ENCODE results near the gene EHF.

EHF gene

GRCh38 chr11:34632105-34632791 is 11.4 kb downstream of the EHF start:
- Histone ChIP-seq H3K9me3 (ENCODE audit: control insufficient read depth, insufficient read depth, low read length) (no peaks in the 10 kb centered on the region), H3K36me3 (ENCODE audit: control insufficient read depth, low read length) (no peaks in the 10 kb centered on the region), H3K4me2 (ENCODE audit: low read length) (no peak overlapping the region), H3K9me2 (replicated peaks; ENCODE audit: control insufficient read depth, low read length) (no peaks in the 10 kb centered on the region), H3K4me3 (ENCODE audit: low read length) (no peak overlapping the region), H3K27me3 (ENCODE audit: control insufficient read depth, low read length) (no peaks in the 10 kb centered on the region), H3F3A (ENCODE audit: control insufficient read depth, insufficient read depth) (no peaks in the 10 kb centered on the region), H3K4me1 (ENCODE audit: control insufficient read depth, low read length) (no peaks in the 10 kb centered on the region), H3K27ac (ENCODE audit: low read depth, low read length) (no peak overlapping the region), H3K79me2 (ENCODE audit: control insufficient read depth, low read length) (no peaks in the 10 kb centered on the region), H4K20me1 (ENCODE audit: control insufficient read depth, insufficient read depth, low read depth, low read length) (no peaks in the 10 kb centered on the region)
- TF ChIP-seq CTCF (IDR thresholded peaks at IDR 0.05; ENCODE audit: low read depth, low read length, poor library complexity, severe bottlenecking) (no peak), EZH2phosphoT487 (IDR thresholded peaks at IDR 0.05; ENCODE audit: borderline replicate concordance, low read length) (no peak)

GRCh38 chr11:34633640-34633989 is 12.7 kb downstream of the EHF start:
- Histone ChIP-seq H3K4me1 (ENCODE audit: control insufficient read depth, low read length) (no peaks in the 10 kb centered on the region), H4K20me1 (ENCODE audit: control insufficient read depth, insufficient read depth, low read depth, low read length) (no peaks in the 10 kb centered on the region), H3K27me3 (ENCODE audit: control insufficient read depth, low read length) (no peaks in the 10 kb centered on the region), H3K79me2 (ENCODE audit: control insufficient read depth, low read length) (no peaks in the 10 kb centered on the region), H3K9me3 (ENCODE audit: control insufficient read depth, insufficient read depth, low read length) (no peaks in the 10 kb centered on the region), H3K4me2 (ENCODE audit: low read length) (no peak overlapping the region), H3K36me3 (ENCODE audit: control insufficient read depth, low read length) (no peaks in the 10 kb centered on the region), H3K4me3 (ENCODE audit: low read length) (no peak overlapping the region), H3K27ac (ENCODE audit: low read depth, low read length) (no peak overlapping the region), H3F3A (ENCODE audit: control insufficient read depth, insufficient read depth) (no peaks in the 10 kb centered on the region), H3K9me2 (replicated peaks; ENCODE audit: control insufficient read depth, low read length) (no peaks in the 10 kb centered on the region)
- no peak for TF ChIP-seq EZH2phosphoT487 (IDR thresholded peaks at IDR 0.05; ENCODE audit: borderline replicate concordance, low read length)
- no peak for TF ChIP-seq CTCF (IDR thresholded peaks at IDR 0.05; ENCODE audit: low read depth, low read length, poor library complexity, severe bottlenecking)

GRCh38 chr11:34633990-34634693 is 13.2 kb downstream of the EHF start:
- Histone ChIP-seq H3K79me2 (ENCODE audit: control insufficient read depth, low read length) (no peaks in the 10 kb centered on the region), H3K9me2 (replicated peaks; ENCODE audit: control insufficient read depth, low read length) (no peaks in the 10 kb centered on the region), H4K20me1 (ENCODE audit: control insufficient read depth, insufficient read depth, low read depth, low read length) (no peaks in the 10 kb centered on the region), H3K9me3 (ENCODE audit: control insufficient read depth, insufficient read depth, low read length) (no peaks in the 10 kb centered on the region), H3K4me3 (ENCODE audit: low read length) (no peak overlapping the region), H3K27ac (ENCODE audit: low read depth, low read length) (no peak overlapping the region), H3K4me1 (ENCODE audit: control insufficient read depth, low read length) (no peaks in the 10 kb centered on the region), H3K27me3 (ENCODE audit: control insufficient read depth, low read length) (no peaks in the 10 kb centered on the region), H3K4me2 (ENCODE audit: low read length) (no peak overlapping the region), H3F3A (ENCODE audit: control insufficient read depth, insufficient read depth) (no peaks in the 10 kb centered on the region), H3K36me3 (ENCODE audit: control insufficient read depth, low read length) (no peaks in the 10 kb centered on the region)
- no peak for TF ChIP-seq EZH2phosphoT487 (IDR thresholded peaks at IDR 0.05; ENCODE audit: borderline replicate concordance, low read length)
- no peak for TF ChIP-seq CTCF (IDR thresholded peaks at IDR 0.05; ENCODE audit: low read depth, low read length, poor library complexity, severe bottlenecking)

All from DOHH2 (cell line).